Measurements from ENCODE around the gene GPHA2.

GPHA2 gene

DNA sequence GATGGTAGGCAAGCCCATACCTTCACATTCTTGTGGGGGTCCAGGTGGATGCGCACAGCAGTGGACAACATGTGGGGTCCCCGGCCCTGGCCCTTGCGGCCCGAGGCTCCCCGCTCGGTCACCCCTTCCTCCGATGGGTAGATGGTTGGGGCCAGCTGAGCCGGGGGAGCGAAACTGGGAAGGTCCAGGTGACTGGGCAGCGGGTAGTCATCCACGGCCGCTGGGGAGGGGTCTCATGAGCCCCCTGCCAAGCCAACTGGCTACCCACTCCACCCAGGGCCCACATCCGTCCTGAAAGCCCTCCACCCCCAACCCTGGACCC is 29.4 kb downstream of the GPHA2 start:
- TF ChIP-seq CTCF (IDR thresholded peaks at IDR 0.05): no peak

DNA sequence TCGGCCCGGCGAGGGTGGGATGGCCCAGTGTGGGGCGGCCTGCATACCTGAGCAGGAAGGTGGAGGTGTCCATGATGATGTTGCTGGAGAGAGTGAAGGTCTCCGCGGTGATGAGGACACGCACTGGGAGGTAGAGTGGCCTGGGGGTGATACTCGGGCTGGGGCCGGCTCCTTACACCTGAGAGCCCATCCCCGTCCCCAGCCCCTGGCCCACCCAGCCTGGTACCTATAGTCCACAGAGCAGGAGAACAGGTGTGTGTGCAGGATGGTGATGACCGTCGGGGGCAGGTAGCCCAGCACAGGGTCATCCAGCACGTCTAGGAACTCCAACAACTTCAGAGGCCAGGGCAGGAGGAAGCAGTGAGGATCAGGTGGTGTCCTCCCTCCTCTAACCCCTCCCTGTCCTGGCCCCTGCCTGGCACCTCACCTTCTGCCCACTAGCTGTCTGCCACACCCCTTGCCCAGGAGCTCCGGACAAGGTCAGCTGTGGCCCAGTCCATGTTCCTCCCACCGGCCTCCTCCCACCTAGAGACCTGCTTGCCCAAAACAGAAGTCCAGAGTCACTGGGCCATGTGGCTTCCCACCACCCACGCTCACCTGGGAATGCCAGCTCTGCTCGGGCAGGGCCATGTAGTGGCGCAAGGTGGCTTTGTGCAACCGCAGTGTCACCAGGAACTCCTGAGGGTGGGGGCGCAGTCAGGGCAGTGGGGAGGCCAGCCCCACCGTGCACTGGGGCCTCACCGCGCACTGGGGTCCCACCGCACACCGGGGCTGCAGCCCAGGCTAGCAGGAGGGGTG is 30.0 kb downstream of the GPHA2 start:
- TF ChIP-seq CTCF (IDR thresholded peaks at IDR 0.05): no peak

DNA sequence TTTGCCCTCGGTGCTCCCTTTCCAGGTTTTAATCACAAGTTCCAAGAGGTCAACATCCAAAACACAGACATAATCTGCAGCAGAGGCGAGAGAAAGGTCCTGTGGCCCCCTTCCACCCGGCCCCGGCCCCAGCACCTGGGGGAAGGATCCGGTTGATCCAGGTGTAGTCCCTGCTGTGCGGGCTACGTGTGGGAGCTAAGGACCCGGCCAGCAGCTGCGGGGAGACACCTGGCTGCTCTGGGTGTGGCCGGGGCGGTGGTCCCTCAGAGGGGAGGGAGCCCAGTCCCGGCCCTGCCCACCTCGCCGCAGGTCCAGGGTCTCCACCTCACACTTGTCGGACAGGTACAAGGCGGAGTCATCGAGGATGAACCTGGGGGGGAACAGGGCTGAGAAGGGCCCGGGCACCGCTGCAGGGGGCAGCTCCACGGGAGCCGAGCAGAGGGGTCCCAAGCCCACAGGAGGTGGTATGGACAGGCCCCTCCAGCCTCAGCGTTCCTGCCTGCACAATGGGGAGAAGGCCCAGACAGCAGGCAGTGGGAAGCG is 32.3 kb downstream of the GPHA2 start:
- no peak for TF ChIP-seq CTCF (IDR thresholded peaks at IDR 0.05)

DNA sequence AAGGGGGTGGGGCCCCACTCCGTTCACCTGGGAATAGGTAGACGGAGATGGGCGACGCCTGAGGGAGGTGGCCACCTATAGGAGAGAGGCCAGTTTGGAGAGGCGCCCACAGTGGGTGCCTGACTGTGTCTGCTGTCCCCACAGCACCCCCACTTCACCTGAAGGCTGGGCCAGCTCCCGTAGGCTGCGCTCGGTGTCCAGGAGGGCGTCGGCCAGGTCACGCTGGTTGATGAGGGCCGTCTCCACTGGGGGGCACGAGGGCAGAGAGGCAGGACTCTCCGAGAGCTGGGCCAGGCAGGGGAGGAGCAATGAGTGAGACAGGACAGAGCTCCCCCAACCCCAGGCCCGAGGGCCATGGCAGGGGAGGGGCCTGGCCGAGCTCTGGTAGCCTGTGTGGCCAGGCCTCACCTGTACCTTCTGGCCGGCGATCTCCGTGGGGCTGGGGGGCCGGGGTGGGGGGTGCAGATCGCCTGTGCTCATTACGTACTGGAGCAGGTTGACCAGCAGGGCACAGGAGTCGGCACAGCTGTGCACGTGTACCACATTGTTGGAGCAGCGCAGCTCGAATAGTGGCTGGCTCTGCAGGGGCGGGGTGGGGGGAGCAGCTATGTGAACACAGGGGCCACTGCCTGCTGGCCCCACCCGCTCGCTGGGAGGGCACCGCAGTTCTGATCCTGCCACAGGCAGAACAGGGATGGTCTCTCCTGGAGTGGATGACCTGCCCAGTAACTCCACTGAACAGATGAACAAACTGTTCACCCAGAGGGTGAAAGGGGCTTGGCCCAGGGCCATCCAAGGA is 33.4 kb downstream of the GPHA2 start:
- TF ChIP-seq CTCF (IDR thresholded peaks at IDR 0.05): no peak

DNA sequence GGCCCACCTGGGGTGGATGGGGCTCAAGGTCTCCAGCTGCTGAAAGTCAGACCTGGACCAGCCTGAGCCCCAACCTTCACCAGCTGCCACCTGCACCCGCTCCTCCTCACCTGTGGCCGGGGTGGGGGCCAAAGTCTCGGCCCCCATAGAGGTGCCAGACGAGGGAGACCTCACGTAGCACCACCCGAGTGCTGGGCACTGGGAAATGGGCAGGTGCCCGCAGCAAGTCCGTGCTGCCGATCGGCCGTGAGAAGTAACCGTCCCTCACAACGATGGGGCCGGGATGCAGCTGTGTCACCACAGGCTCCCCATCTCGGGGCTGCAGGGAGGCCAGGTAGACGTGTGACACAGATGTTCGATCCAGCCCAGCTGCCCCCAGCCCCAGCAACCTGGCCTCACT is 34.9 kb downstream of the GPHA2 start:
- no peak for TF ChIP-seq CTCF (IDR thresholded peaks at IDR 0.05)

GRCh38 chr11:64900263-64900678 is 35.4 kb downstream of the GPHA2 start:
- TF ChIP-seq CTCF (IDR thresholded peaks at IDR 0.05): no peak

DNA sequence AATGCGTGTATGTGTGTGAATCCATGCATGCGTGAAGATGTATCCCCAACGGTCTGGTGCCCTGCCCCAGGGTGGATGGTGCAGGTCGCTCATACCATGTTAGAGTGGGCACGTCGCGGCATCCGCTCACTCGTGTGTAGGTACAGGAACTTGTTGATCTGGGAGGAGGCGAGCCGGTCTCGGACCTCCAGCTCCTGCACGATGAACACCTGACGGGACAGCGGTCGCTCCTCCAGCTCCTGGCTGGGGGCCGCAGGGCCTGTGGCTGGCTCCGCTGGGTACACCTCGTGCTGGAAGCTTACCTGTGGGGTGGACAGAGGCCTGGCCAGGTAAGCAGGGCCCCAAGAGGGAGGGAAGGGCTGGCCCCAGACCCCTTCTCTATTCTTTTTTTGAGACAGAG is 37.2 kb downstream of the GPHA2 start:
- no peak for TF ChIP-seq CTCF (IDR thresholded peaks at IDR 0.05)

Data from LNCAP (cell line).